Natural killer cell (primary cell): ENCODE measurements around the gene SNAP23. TPM values are rescaled to one million over a fixed set of nuclear protein-coding genes. Genes with fewer than 3 reads are reported as not detected.
A peak's percentile ranks its signal among the peaks of the same experiment; 100 is the strongest.

ENCODE experiments used
- ATAC-seq, 3 donors: fragments of 150-1000 bp in 2 of 3; fragments of 200-7000 bp in 1 of 3; cut with Tn5 transposase; 1 replicate in 1 of 3; 2 replicates in 2 of 3; pipeline ENCODE4 v1.10.0; 2021; ENCODE audit warnings: mild to moderate bottlenecking in 2 of 3, moderate library complexity in 2 of 3
- DNase-seq, 2 donors: peaks; one replicate each; pipeline versions ENCODE4 v3.0.0 to v3.0.0-alpha.2; 2013 to 2021; ENCODE audit warnings: mixed read lengths in 1 of 2
- H3K27ac ChIP-seq: one replicate; pipeline ENCODE4 v1.5.1; 2013; ENCODE audit warnings: mild to moderate bottlenecking, low read length
- H3K27me3 ChIP-seq: one replicate; pipeline ENCODE4 v1.6.1; 2013; ENCODE audit warnings: low read length; ENCODE audit not compliant: control insufficient read depth, insufficient read depth
- H3K36me3 ChIP-seq: one replicate; pipeline ENCODE4 v1.6.1; 2013; ENCODE audit warnings: low read length; ENCODE audit not compliant: control insufficient read depth, insufficient read depth
- H3K4me1 ChIP-seq: one replicate; pipeline ENCODE4 v1.6.1; 2013; ENCODE audit warnings: low read length; ENCODE audit not compliant: control insufficient read depth, insufficient read depth
- H3K4me3 ChIP-seq: one replicate; pipeline ENCODE4 v1.5.1; 2013; ENCODE audit warnings: low read length
- H3K9me3 ChIP-seq: one replicate; pipeline ENCODE4 v1.6.1; 2013; ENCODE audit warnings: low read length; ENCODE audit not compliant: control insufficient read depth, insufficient read depth
- H3K27ac Mint-ChIP-seq, 2 donors: one replicate each; pipeline ENCODE4 v1.8.0; 2022; ENCODE audit warnings: mild to moderate bottlenecking in 2 of 2, mixed read lengths in 2 of 2, moderate library complexity in 1 of 2
- H3K27me3 Mint-ChIP-seq, 2 donors: one replicate each; pipeline ENCODE4 v1.8.0; 2022; ENCODE audit warnings: low read depth in 2 of 2, mixed read lengths in 2 of 2
- H3K36me3 Mint-ChIP-seq: one replicate; pipeline ENCODE4 v1.8.0; 2022; ENCODE audit warnings: mixed read lengths
- H3K4me1 Mint-ChIP-seq, 2 donors: one replicate each; pipeline ENCODE4 v1.8.0; 2022; ENCODE audit warnings: mixed read lengths in 2 of 2
- H3K4me3 Mint-ChIP-seq: one replicate; pipeline ENCODE4 v1.8.0; 2022; ENCODE audit warnings: mild to moderate bottlenecking, moderate library complexity, mixed read lengths
- H3K9me3 Mint-ChIP-seq, 2 donors: one replicate each; pipeline ENCODE4 v1.8.0; 2022; ENCODE audit warnings: mixed read lengths in 2 of 2
- WGBS: methylation state at CpG from one replicate; pipeline ENCODE4 v1.1.7; 2013; ENCODE audit warnings: missing lambda C conversion rate; ENCODE audit not compliant: insufficient coverage; 5-methylcytosine and 5-hydroxymethylcytosine counted together
- intact Hi-C: fragments of 100-400 bp; cut with micrococcal nuclease; formaldehyde crosslinking; loops from one replicate; pipeline ENCODE4 v1.14.2; 2022
- total RNA-seq, 4 donors: library from RNA; stranded (reverse); fragments of 120-200 nt in 1 of 4; gene quantifications; one replicate each; pipeline versions ENCODE4 v1.2.3 to v1.2.4, GENCODE V29; 2013 to 2022
- TF ChIP-seq, protein P1 (sequence below): fragments of 200-600 bp; IDR thresholded peaks from one replicate; pipeline ENCODE4 v1.8.0; 2022; ENCODE audit warnings: antibody characterized with exemption

Gene SNAP23
- total RNA-seq, 3 donors from 2014 or later (not counting 1 experiment from before 2014, with no cell fraction given), result 72.7 to 85.2 (median 82.7) TPM

DNA sequence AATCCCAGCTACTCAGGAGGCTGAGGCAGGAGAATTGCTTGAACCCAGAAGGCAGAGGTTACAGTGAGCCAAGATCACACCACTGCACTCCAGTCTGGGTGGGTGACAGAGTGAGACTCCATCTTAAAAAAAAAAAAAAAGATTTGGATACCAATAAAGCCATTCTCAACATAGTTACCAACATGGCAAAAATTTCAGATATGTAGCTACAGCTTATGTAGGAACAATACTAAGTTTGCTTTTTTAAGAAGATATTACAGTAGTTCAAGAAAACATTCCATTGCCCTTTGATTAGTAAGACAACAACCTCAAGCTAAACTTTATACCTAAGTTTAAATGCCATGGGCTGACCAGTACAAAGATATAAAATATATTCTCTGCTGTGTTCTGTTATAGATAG, 38.9 kb upstream of the SNAP23 start:
- Histone ChIP-seq H3K9me3 (no peaks in the 10 kb centered on the region), H3K27me3 (no peaks in the 10 kb centered on the region), H3K36me3 (peaks cover 9% of the 10 kb centered on the region), H3K4me3 (no peak overlapping the region), H3K27ac (no peak overlapping the region), H3K4me1 (no peaks in the 10 kb centered on the region)
- no peak for ATAC-seq
- no peak overlapping the region for H3K27ac Mint-ChIP-seq
- no peaks in the 10 kb centered on the region for H3K27me3 Mint-ChIP-seq
- peaks cover 13 to 23% of the 10 kb centered on the region in 2 donors for H3K4me1 Mint-ChIP-seq
- no peak overlapping the region for H3K4me3 Mint-ChIP-seq
- no peaks in the 10 kb centered on the region for H3K9me3 Mint-ChIP-seq
- DNase-seq, result no peak
- peaks cover 5% of the 10 kb centered on the region for H3K36me3 Mint-ChIP-seq
- intact Hi-C loops, result no loop called here
- TF ChIP-seq, protein P1, sequence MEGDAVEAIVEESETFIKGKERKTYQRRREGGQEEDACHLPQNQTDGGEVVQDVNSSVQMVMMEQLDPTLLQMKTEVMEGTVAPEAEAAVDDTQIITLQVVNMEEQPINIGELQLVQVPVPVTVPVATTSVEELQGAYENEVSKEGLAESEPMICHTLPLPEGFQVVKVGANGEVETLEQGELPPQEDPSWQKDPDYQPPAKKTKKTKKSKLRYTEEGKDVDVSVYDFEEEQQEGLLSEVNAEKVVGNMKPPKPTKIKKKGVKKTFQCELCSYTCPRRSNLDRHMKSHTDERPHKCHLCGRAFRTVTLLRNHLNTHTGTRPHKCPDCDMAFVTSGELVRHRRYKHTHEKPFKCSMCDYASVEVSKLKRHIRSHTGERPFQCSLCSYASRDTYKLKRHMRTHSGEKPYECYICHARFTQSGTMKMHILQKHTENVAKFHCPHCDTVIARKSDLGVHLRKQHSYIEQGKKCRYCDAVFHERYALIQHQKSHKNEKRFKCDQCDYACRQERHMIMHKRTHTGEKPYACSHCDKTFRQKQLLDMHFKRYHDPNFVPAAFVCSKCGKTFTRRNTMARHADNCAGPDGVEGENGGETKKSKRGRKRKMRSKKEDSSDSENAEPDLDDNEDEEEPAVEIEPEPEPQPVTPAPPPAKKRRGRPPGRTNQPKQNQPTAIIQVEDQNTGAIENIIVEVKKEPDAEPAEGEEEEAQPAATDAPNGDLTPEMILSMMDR, result no peak

DNA sequence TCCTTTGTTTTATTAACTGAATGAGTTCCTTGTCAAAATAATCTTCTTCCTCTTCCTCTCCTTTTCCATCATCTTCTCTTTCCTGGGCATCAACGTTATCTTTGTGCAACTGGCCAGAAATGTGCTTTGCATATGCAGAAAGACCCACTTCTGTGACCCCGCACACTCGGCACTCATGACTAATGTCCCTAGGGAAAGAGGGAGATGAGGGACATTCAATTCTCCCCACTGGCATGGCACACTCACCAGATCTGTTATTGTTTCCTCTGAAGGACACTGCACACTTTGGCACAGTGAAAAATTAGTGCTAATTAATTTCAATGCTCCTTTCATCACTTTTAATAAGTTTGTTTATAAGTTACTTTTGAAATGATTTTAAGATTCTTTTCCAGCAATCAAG, 38.5 kb upstream of the SNAP23 start:
- ATAC-seq, result no peak
- Histone ChIP-seq H3K36me3 (peaks cover 6% of the 10 kb centered on the region), H3K9me3 (no peaks in the 10 kb centered on the region), H3K4me1 (no peaks in the 10 kb centered on the region), H3K4me3 (no peak overlapping the region), H3K27me3 (no peaks in the 10 kb centered on the region), H3K27ac (no peak overlapping the region)
- intact Hi-C loops, result no loop called here
- 63% methylated on average over 3 of the region's 3 CpGs for WGBS
- Mint-ChIP-seq H3K27ac (no peak overlapping the region), H3K36me3 (peaks cover under 1% of the 10 kb centered on the region), H3K9me3 (no peaks in the 10 kb centered on the region), H3K4me1 (peaks cover 13 to 24% of the 10 kb centered on the region in 2 donors), H3K27me3 (no peaks in the 10 kb centered on the region), H3K4me3 (no peak overlapping the region)
- TF ChIP-seq, protein P1, result no peak
- no peak for DNase-seq

DNA sequence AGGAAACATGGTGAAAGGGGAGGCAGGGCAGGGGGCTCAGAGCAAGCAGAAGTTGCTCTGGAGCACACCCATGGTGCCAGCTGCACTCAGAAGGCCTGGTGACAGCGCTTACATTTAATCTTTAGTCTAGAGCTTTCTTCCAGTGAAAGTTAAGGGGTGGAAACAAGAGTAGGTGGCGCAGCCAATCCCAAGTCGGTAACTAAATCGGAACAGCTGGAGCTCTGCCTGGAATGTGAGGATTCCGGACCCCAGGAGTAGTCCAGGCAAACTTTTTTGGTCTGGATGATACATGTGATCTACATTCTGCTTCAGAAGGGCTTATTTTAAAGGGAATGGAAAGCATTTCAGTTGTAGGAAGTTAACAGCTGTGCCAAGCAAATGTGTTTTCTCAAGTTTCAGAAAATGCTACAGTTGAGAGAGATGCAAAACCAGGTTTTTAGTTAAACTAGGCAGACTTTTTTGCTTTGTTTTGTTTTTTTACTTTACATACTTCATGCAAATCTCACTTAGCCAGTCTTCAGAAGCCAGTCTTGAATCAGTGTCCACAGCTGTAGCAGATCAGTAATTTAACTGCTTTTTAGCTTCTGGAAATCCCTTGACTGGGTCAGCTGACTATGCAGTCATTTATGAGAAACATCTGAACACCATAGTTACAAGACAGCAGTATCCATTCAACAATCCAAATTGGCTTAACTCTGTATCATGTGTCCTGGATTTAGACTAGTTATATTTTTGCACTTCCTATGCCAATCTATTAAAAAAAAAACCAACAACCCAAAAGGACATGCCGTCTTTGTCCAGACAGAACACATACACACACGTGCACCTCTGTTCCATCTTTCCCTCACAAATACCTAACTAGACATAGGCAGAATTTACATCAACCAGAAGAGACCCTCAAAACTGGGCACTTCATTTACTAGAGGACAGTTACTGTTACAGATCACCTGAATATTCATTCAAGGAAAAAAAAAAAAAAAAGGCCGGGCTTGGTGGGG, 37.7 kb upstream of the SNAP23 start:
- 91% methylated on average over 7 of the region's 8 CpGs for WGBS
- Mint-ChIP-seq H3K4me1 (peaks cover 13 to 24% of the 10 kb centered on the region in 2 donors), H3K9me3 (no peaks in the 10 kb centered on the region), H3K27ac (no peak overlapping the region), H3K27me3 (no peaks in the 10 kb centered on the region), H3K36me3 (no peaks in the 10 kb centered on the region), H3K4me3 (no peak overlapping the region)
- Histone ChIP-seq H3K27ac (peak overlapping the region; percentile 54), H3K4me3 (no peak overlapping the region), H3K9me3 (no peaks in the 10 kb centered on the region), H3K27me3 (no peaks in the 10 kb centered on the region), H3K4me1 (no peaks in the 10 kb centered on the region), H3K36me3 (peaks cover 6% of the 10 kb centered on the region)
- DNase-seq, result no peak
- intact Hi-C loops, result no loop called here
- TF ChIP-seq, protein P1, result no peak
- ATAC-seq, result no peak
